Breast epithelium (tissue), 3 donors: ENCODE results near the gene NT5DC1.

Source experiments
- POLR2AphosphoS5 ChIP-seq, 3 donors: sonication (generic); formaldehyde crosslinking; IDR thresholded peaks; one replicate each; pipeline ENCODE4 v1.6.1; 2017; ENCODE audit warnings: antibody characterized with exemption in 3 of 3
- TF ChIP-seq, protein P1 (sequence below), 3 donors: fragments of 450-650 bp; IDR thresholded peaks; one replicate each; pipeline ENCODE4 v1.5.1; 2016 to 2017; ENCODE audit warnings: antibody characterized with exemption in 3 of 3, mild to moderate bottlenecking in 3 of 3, moderate library complexity in 3 of 3

- TF ChIP-seq, protein P1, sequence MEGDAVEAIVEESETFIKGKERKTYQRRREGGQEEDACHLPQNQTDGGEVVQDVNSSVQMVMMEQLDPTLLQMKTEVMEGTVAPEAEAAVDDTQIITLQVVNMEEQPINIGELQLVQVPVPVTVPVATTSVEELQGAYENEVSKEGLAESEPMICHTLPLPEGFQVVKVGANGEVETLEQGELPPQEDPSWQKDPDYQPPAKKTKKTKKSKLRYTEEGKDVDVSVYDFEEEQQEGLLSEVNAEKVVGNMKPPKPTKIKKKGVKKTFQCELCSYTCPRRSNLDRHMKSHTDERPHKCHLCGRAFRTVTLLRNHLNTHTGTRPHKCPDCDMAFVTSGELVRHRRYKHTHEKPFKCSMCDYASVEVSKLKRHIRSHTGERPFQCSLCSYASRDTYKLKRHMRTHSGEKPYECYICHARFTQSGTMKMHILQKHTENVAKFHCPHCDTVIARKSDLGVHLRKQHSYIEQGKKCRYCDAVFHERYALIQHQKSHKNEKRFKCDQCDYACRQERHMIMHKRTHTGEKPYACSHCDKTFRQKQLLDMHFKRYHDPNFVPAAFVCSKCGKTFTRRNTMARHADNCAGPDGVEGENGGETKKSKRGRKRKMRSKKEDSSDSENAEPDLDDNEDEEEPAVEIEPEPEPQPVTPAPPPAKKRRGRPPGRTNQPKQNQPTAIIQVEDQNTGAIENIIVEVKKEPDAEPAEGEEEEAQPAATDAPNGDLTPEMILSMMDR (IDR thresholded peaks at IDR 0.05): no peak
- no peak for TF ChIP-seq POLR2AphosphoS5 (IDR thresholded peaks at IDR 0.05)
Observed at GRCh38 chr6:116176596-116176995, 75.9 kb downstream of the NT5DC1 start.
